ENCODE data around the gene FAM222B.

FAM222B gene

DNA sequence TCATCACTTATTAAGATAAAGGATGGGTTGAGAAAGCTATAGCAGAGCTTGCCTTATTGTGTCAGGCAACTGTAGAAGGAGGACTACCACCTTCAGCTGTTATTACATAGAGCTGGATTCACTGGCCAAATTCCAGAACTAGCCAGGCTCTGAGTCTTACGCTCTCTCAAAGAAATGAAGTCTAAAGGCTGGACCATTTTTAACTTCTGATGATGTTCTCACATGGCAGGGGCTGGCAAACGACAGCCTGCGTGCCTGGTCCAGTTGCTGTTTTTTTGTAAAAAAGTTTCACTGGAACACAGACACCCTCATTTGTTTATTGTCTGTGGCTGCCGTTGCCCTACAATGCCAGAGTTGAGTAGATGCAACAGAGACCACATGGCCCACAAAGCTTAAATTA, 77.6 kb downstream of the FAM222B start:
- no peak for DNase-seq

DNA sequence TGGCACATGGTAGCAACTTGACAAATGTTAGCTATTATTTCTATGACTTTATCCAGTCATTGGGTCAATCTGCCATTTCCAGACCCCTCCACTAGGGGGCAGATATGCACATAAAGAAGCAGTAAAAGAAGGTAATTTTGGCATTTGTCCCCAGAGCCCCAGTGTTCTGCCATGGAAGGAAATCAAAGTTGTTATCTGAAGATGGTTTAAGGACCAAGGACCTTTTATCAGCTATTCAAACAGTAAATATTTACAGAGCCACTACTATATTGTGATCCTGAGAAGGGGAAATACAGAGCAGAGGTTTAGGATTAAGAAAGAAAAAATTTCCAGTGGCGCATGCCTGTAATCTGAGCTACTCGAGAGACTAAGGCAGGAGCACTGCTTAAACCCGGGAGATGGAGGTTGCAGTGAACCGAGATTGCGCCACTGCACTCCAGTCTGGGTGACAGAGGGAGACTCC, 78.8 kb downstream of the FAM222B start:
- DNase-seq, result peak; percentile 78

DNA sequence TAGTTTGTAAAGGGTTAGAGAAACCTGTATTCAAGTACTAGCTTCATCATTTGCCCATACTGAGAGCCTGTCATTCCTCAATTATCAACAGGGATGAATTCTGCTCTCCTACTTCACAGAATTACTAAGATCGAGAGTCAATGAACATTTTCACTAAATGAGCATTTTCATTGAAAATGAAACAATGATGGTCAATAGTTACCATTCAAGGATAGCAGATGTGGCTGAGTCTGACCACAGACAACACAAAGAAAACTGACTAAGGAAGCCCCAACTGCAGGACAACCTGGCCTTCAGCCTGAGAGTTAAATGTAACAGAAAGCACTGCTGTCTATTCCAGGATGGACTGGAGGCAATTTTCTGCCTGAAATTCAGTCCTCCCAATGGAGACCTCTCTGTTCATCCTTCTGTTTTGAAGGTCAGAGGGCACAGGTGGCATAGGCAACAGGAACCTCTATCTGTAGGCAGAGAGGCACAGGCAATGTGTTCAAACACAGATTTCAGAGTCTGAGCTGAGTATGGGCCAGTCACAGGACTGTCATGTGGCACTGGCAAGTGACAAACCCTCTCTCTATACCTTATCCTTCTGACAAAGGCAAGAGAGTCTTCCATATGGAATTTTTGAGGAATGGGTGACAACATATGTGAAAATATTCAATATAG, 79.3 kb downstream of the FAM222B start:
- DNase-seq, result no peak

DNA sequence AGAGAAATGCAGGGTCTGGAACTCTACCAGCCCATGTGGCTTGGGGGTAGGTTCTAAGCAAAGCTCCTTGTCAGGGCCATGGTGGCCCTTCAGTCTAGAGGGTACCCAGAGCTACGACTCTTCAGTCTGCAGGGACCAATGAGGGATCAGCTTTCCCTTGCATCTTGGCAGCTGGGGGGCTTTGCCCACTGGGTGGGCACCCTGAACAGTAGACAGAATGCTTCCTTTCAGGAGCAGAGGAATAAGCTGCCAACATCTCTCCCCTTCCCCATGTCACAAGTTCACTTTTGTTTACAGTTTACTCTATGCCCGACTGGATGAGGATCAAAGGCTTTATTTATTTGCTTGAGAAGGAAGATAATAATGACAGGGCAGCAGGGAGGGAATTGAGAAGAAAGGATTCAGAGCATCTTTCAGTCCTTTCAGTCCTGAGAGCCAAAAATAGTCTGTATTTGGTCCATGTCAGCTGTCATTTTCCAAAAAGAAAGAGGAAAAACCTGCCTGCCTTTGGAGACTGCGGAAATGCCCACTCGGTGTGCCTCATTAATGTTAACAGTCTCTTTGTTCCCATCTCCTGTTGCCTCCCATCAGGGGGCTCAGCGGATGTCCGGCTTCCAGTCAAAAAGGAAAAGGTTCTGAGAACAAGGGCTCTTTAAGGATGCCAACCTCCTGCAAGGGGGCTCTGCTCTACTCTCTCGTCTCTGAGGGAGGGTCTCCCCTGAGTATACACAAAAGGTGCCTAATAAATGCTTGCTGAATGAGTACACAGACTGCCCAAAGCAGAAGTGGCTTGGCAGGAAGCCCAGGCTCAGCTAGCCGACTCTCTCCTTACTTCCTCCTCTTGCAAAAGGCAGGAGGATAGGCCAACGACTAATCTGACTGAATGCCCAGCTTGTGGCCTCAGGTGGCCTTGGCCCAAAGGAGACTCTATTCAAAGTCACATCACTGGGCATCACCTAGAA, 81.7 kb downstream of the FAM222B start:
- DNase-seq, result peak; percentile 70

DNA sequence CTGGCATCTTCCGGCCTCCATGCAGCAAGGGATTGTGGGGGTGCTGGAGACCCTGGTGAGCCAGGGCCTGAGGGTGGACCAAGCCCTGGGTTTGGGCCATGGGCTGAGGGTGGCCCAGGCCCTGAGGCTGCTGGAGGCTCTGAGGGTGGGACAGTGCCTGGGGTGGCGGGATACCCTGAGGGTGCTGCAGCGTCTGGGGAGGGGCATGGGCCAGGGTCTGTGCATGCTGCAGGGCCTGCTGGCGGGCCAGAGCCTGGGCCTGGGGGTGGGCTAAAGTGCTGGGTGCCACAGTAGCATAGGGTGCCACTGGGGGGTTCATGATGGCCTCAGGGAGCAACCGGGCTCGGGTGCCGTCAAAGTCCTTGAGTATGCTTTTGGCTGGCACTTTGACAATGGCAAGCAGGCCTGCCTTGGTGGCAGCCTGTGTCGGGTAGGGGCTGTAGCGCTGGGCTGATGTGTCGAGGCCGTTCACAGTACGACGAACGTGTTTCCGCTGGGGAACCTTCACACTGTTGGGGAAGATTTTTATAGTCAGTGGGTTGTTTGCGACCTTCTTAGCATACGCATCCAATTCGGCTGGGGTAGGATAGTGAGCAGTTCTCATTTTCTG, 83.2 kb downstream of the FAM222B start:
- DNase-seq, result no peak

DNA sequence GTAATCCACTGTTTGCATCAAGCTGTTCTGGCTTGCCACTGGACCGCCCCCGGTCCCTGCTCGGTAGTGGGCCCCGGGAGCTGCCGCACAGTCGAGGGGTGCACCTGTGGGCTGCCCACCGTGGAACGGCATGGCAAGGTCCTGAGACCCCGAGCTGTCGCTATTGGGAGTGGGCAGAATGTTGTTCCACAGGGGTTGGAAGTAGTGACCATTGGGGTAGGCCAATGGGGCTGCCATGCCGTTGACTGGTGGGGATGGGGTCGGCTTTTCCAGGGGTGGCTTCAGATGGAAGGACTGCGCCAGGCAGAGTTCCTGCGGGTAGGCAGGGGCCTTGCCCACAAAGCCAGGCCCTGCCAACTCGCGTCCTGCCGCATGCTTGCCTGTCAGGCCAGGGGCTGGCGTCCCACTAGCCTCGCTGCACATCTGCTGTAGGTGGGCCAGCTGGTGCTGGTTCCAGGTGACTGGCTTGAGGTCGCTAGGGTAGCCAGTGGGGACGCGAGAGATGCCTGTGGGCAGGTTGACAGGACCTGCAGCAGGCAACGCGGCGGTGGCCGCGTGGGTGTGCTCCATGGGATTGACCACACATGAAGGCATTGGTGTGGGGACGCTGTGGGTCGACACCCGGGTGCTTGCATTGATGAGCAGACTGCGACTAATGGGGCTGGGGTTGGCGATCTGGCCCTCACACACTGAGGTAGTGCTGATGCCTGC, 84.0 kb downstream of the FAM222B start:
- no peak for DNase-seq

DNA sequence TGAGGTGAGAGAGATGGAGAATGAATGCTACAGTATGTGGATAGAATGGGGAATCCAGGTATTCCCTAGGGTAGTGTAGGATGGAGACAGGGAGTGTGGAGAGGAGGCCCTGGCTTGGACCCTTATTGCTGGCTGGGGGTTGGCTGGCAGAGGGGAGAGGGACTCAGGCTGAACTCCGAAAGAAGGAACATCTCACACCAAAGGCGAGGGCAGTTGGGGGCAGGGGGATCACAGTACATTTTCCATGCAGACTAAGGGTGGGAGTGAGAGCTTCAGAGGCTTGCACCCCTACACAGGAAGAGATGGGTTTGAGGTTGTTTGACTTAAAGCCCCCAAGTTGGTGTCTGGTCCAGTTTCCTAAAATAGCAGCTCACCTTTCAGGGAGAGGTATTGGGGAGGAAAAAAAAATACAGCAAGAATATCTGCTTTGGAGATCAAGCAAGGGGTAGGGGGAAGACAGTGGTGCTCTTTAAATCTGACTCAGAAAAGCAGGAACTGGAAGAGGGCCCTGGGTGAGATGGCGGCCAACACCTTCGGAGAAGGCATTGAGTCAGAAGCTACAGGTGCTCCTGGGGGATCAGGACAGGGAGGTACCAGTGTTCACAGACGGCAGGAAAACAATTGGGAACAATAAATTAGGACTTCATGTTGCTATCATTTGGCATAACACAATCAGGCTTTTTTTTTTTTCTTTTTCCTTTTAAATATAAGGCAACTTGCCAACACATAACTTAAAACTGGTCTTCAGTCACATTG, 86.4 kb downstream of the FAM222B start:
- no peak for DNase-seq

DNA sequence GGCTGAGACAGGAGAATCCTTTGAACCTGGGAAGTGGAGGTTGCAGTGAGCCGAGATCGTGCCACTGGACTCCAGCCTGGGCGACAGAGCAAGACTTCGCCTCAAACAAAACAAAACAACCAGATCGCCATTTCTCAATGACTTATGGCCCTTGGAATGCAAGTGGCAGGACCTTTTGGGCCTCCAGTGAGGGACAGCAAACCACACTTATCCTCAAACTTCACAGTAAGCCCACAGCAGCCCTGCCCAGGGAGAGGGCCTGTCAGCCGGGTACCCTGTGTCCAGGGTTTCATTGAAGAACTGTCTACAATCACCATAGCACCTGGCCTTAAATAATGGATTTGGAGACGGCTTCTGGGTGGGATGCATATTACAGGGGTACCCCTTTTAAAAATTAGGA, 87.1 kb downstream of the FAM222B start:
- DNase-seq, result no peak

DNA sequence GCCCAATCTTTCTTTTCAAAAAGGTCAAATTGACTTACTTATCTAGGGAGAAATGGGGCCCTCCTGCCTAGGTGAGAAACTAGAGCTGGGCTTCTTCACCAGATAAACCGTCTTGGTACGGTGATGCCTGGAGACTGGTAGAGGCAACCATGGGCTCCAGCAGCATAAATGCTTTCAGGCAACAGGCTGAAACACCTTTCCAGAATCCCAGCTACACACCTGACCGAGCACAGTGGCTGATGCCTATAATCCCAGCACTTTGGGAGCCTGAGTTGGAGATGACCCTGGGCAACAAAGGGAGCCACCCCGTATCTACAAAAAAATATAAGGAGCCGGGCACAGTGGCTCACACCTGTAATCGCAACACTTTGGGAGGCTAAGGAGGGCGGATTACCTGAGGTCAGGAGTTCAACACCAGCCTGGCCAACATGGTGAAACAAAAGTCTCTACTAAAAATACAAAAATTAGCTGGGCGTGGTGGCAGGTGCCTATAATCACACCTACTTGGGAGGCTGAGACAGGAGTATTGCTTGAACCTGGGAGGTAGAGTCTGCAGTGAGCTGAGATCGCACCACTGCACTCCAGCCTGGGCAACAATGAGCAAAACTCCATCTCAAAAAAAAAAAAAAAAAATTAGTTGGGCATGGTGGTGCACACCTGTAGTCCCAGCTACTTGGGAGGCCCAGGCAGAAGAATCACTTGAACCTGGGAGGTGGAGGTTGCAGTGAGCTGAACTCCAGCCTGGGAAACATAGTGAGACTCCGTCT, 90.8 kb downstream of the FAM222B start:
- no peak for DNase-seq

DNA sequence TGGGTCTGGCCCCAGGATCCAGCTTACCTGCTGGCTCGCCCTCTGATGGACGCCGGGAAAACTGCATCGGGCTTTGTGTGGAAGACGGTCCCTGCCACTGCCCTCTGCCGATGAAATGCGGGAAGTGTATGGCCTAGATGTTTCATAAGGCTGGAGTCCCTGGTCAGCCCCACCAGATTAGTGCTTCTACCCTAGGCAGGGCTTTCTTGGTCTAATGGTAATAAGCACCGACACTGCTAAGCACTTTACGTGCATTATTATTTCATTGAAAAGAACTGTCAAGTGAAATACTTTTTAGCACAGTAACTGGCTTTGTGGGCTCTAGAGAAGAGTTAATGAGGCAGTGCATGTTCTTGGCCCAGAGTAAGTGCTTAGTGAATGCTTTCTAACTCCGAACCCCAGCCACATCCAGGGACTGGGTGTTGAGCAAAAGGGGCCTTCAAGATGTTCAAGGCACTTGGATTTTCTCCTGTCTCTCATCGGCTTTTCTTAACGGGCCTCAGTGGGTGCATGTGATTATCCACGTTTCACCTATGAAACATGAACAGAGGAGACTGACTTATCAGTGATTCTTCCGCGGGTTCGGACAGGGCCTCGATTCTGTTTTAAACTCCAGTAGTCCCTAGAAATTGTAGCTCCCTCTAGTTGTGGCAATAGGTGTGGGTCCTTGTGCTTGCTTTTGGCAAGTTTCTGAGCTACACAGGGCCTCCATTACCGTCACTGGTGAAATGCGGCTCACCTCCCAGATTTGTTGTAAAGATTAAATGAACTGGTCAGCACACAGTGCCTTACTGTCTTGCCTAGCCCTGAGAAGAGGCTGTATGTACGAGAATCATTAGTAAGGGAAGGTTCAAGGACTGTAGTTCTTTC, 92.2 kb downstream of the FAM222B start:
- peak; percentile 79 for DNase-seq

DNA sequence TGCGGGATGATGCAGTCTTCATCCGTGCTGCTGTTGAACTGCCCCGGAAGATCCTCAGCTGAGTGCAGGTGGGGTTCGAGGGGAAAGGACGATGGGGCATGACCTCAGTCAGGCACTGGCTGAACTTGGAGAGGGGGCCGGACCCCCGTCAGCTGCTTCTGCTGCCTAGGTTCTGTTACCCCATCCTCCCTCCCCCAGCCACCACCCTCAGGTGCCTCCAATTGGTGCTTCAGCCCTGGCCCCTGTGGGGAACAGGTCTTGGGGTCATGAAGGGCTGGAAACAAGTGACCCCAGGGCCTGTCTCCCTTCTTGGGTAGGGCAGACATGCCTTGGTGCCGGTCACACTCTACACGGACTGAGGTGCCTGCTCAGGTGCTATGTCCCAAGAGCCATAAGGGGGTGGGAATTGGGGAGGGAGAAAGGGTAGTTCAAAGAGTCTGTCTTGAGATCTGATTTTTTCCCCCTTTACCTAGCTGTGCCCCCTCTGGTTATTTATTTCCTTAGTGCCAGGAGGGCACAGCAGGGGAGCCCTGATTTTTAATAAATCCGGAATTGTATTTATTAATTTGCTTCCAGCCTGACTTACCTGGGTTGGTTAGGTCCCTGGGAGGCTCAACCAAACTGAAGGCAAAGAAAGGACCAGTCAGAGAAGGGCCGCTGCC, 92.9 kb downstream of the FAM222B start:
- DNase-seq, result no peak

DNA sequence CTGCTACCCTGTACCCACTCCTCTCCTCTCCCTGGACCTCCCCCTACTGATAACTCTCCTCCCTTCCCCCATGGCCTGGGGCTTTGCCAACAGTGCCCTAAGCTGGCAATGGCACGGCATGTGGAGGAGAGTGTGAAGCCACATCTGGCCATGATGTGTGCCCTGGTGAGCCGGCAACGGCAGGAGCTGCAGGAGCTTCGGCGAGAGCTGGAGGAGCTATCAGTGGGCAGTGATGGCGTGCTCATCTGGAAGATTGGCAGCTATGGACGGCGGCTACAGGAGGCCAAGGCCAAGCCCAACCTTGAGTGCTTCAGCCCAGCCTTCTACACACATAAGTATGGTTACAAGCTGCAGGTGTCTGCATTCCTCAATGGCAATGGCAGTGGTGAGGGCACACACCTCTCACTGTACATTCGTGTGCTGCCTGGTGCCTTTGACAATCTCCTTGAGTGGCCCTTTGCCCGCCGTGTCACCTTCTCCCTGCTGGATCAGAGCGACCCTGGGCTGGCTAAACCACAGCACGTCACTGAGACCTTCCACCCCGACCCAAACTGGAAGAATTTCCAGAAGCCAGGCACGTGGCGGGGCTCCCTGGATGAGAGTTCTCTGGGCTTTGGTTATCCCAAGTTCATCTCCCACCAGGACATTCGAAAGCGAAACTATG, 93.6 kb downstream of the FAM222B start:
- no peak for DNase-seq

DNA sequence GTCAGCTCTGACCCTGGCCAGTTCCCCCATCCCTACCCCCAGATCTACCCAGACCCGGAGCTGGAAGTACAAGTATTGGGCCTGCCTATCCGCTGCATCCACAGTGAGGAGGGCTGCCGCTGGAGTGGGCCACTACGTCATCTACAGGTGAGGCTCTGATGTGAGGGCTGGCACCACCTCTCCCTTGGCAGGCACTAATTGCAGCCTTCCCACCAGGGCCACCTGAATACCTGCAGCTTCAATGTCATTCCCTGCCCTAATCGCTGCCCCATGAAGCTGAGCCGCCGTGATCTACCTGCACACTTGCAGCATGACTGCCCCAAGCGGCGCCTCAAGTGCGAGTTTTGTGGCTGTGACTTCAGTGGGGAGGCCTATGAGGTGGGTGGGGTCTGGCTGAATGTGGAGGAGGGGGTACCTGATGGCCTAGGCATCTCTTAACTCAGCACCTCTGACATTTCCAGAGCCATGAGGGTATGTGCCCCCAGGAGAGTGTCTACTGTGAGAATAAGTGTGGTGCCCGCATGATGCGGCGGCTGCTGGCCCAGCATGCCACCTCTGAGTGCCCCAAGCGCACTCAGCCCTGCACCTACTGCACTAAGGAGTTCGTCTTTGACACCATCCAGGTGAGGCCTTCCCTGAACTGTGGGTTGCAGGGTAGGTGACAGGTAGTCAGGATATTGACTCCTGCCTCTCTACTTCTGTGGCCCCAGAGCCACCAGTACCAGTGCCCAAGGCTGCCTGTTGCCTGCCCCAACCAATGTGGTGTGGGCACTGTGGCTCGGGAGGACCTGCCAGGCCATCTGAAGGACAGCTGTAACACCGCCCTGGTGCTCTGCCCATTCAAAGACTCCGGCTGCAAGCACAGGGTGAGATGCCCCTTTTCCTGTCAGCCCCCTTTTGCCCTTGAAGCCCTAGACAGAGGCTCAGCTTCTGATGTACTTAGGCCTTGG, 94.5 kb downstream of the FAM222B start:
- DNase-seq, result no peak

DNA sequence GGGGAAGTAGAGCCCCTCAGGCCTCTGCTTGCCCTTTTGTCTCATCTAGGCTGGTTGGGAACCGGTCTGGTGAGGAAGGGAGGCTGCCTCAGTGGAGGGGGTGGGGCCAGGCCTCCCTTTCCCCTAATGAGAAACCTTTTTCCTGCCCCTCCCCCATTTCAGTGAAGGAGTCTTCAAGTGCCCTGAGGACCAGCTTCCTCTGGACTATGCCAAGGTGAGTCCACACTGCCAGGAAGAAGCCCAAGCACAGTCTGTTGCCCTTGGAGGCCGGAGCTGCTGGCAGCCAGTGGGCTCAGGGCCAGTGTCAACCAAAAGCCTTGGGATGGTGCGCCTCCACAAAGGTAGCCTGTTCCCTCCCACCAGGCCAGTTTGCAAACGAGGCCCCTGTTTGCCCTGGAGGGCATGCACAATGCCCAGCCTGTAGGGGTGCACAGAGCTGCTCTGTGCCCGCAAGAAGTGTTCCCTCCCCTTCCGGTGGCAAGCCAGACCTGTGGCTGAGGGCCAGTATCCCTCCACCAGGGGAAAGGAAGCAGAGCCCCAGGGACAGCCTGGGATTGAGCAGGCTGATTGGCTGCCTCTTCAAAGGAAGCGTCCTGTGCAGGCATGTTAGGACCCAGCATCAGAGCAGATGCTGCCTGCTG, 95.4 kb downstream of the FAM222B start:
- DNase-seq, result peak; percentile 86

DNA sequence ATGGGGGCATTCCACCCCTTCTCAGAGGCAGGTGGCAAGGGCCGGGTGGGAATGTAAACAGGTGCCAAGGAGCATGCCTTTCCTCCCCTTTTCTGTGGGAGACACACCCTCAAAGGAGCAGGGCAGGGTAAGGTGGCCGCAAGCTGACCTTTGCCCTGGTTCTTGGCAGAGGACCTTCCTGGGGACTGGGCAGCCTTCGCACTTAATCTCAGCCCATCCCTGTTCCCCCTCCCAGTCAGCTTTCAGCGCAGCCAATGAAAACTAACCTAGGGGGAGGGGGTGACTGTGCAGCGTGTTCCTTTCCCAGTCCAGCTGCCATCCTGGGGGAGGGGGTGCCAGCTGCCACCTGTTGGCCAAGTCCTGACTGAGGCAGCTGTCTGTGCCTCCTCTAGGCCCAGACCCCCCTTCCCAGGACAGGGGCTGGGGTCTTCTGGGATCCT, 96.0 kb downstream of the FAM222B start:
- DNase-seq, result peak; percentile 72

DNA sequence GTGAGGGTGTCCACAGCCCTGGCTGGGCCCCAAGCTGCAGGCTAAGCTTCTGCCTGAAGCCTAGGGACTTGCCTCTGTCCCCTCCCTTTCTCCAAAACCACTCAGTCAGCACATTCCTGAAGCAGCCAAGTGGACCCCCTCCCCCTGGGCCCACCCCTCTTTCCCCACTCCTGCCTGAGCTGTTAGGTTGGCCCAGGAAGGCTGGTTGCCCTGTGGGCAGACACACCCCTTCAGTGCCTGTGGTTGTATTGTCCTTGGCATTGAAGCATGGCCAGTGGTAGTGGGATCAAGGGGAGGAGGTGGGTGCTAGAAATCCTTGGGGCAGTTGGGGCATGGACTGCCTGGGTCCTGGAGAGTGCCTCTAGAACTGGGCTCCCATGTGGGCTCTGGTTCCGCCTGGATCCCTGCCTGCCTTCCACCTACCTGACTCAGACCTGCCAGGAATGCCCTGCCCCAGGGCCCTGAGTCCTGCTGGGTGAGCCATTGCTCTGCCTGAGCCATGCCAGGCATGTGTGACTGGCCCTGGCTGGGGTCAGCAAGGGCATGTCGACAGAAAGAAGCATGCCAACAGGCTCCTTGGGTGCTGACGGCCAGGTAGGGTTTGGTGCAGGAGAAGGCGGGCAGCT, 96.7 kb downstream of the FAM222B start:
- no peak for DNase-seq
